Body of pancreas (tissue), 4 donors: ENCODE measurements around the gene PKN3.

ENCODE experiments used
- POLR2A ChIP-seq, 3 donors: fragments of 450-650 bp; IDR thresholded peaks; one replicate each; pipeline ENCODE4 v1.6.1; 2016; ENCODE audit warnings: antibody characterized with exemption in 3 of 3, mild to moderate bottlenecking in 2 of 3
- TF ChIP-seq, protein P1 (sequence below), 7 experiments: fragments of 450-650 bp in 4 of 7; fragments of 200-600 bp in 3 of 7; sonication (generic) in 3 of 7; IDR thresholded peaks; one replicate each; pipeline ENCODE4 v1.5.1; 2016 to 2019; ENCODE audit warnings: antibody characterized with exemption in 7 of 7

DNA sequence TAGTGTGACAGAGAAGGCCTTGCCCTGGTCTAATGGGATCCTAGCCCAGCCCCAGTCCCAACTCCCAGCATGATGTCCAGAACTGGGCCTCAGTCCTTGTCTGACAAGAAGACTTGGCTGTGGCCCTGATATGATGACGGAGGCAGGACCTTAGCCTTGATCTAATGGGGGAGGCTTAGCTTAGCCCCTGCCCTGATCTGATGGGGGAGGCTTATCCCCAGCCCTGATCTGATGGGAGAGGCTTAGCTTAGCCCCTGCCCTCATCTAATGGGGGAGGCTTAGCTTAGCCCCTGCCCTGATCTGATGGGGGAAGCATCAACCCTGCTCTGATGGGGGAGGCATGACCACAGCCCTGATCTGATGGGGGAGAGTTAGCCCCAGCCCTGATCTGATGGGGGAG is 3.7 kb downstream of the PKN3 start:
- TF ChIP-seq, protein P1, sequence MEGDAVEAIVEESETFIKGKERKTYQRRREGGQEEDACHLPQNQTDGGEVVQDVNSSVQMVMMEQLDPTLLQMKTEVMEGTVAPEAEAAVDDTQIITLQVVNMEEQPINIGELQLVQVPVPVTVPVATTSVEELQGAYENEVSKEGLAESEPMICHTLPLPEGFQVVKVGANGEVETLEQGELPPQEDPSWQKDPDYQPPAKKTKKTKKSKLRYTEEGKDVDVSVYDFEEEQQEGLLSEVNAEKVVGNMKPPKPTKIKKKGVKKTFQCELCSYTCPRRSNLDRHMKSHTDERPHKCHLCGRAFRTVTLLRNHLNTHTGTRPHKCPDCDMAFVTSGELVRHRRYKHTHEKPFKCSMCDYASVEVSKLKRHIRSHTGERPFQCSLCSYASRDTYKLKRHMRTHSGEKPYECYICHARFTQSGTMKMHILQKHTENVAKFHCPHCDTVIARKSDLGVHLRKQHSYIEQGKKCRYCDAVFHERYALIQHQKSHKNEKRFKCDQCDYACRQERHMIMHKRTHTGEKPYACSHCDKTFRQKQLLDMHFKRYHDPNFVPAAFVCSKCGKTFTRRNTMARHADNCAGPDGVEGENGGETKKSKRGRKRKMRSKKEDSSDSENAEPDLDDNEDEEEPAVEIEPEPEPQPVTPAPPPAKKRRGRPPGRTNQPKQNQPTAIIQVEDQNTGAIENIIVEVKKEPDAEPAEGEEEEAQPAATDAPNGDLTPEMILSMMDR (IDR thresholded peaks at IDR 0.05): no peak
- no peak for TF ChIP-seq POLR2A (IDR thresholded peaks at IDR 0.05)
